Activated T-cell treated with anti-CD3 and anti-CD28 coated beads, Interleukin-2, amount 50 U/mL, for 1 hour (primary cell): ENCODE measurements around the gene FATE1.

Source experiments
- DNase-seq: peaks from one replicate; pipeline ENCODE4 v3.0.0-alpha.2; 2020

The FATE1 gene

DNA sequence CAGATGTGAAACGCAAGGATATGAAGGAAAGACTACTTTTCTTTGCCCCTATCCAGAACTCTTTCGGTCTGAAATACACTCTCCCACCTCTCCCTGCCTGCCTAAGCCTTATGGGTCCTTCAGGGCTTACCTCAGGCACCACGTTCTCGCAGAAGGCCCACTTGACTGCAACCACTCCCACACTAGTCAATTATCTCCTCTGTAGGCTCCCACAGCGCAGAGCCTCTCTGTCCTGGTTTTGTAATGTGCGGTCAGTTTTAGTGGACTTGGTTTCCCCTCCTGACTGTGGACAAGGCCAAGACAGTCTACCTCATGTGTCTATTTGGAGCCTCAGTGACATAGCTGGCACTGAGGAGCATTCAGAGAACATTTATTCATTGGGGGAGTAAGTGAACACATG is 29.8 kb downstream of the FATE1 start:
- DNase-seq = no peak

DNA sequence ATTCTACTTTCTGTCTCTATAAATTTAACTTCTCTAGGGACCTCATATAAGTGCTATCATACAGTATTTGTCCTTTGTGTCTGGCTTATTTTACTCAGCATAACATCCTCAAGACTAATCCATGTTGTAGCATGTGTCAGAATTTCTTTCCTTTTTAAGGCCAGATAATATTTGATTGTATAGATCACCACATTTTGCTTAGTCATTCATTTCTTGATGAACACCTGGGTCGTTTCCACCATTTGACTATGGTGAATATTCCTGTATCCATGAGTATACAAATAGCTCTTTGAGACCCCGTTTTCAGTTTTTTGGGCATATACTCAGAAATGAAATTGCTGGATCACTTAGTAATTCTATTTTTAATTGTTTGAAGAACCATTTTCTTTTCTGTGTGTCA is 30.7 kb downstream of the FATE1 start:
- no peak for DNase-seq

DNA sequence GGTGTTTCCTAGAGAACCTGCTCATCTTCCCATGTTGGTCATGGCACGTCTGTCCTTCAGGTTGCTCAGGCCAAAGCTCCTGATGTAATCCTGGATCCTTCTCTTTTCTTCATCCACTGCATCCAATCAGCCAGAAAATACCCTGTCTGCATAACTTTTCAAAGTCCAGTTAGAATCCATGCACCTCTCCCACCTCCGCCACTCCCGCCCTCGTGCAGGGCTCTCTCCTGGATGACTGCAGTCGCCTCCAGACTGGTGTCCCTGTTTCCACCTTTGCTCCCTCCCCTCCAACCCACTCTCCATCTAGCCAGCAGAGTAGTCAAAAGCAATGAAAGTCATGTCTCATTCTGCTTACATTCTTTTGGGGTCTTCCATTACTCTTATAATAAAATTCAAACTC is 34.7 kb downstream of the FATE1 start:
- no peak for DNase-seq

DNA sequence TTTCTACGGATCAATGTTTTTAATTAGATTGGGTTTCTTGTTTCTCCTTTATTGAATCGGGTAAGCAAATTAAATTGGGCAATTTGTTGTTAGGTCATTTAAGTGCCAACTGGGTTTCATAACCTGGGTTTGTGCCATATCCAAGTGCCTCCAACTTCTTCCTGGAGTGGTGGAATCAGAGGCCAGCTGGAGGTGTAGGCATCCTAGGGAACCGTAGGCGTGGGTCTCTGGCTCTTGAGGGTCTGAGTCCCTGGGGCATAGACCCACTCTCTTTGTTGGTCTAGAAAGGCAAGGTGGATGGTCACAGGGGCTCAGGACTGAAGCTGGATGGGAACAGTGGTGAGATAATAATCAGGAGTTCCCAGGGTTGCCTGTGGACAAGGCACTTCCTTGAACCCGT is 37.0 kb downstream of the FATE1 start:
- no peak for DNase-seq

GRCh38 chrX:151753313-151754046 is 37.6 kb downstream of the FATE1 start:
- no peak for DNase-seq

- no peak for DNase-seq
These were observed 38.2 kb downstream of the FATE1 start for GRCh38 chrX:151754047-151754429.

DNA sequence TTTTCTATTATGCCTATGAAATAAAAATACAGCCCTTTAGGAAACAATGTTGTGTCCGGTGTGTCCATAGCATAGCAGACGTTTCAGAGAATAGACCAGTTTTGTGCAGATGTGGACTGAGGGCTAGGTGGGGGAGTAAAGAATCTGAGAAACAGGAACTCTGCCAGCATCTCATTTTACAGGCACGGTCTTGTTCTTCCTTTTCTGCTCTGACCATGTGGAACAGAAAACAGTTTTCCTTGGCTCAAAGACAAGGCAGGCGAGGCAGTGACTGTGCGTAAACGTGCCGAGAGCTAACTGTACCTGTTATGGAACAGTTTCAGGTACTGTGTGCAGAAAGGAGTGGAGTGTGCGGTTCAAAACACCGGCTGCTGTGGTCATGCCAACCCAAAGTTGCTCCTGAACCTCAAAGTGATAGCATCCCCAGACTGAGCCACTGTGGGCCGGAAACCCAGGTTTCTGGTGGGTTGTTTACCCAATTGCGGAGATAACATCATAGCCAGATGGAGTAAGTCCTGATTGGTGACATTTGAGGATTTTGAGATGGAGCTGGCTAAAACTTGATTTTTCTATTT is 38.9 kb downstream of the FATE1 start:
- no peak for DNase-seq

- DNase-seq = no peak
These were observed 43.3 kb downstream of the FATE1 start for GRCh38 chrX:151759041-151759708.

- no peak for DNase-seq
These were observed 47.0 kb downstream of the FATE1 start for GRCh38 chrX:151762802-151763201.

GRCh38 chrX:151763711-151764110 is 47.9 kb downstream of the FATE1 start:
- no peak for DNase-seq

GRCh38 chrX:151765026-151765425 is 49.2 kb downstream of the FATE1 start:
- DNase-seq = no peak

DNA sequence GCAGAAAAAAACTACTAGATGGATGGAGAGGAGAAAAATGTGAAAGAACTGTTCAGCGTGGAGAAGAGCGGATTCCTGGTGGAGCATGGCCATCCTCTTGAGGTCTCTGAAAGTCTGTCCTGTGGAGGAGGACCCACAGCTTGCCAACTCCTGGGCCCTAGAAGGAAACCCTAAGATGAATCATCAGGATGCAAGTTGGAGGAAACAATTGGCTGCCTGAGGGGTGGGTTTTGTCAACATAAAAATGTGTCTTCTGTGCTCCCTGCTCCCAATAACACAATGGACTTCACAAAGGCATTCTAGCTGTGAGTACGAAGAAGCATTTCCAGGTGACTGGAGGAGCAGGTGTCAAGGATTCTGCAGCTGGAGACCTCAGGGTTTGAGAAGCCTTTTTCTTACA is 55.9 kb downstream of the FATE1 start:
- no peak for DNase-seq
